ENCODE measurements around the gene B4GALT2. TPM values are rescaled to one million over a fixed set of nuclear protein-coding genes. Genes with fewer than 3 reads are reported as not detected.

B4GALT2 gene
- total and polyA plus RNA-seq, 2 of the 4 experiments (the other 2 are of a cell fraction) = 52.3 to 60.8 TPM

DNA sequence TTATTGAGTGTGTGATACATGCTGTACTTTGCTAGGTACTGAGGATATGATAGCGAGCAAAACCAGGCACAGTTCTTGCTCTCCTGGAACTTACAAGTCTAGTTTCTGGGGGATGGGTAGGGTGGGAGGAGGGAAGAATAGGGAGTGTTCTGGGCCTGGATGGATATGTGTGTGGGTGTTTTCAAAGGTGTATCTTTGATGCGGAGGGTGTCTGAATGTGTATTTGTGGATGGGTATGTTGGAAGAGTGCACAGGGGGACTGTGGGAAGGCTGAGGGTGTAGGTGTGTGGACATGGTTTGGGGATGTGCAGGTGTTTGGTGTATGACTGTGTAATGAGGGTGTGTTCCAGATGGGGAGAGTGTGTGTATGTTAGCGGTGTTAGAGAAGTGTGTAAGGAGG, 13.7 kb upstream of the B4GALT2 start:
- in situ Hi-C loops (cut with MboI; ENCODE audit: low sequenced_read_pairs) = loop anchor here (25.0 kb wide), 1 partner anchor 428 kb away; the partner anchor contains the start of gene PTPRF
- CTCF ChIA-PET = no interaction called here
- no peak overlapping the region for H2BK20ac ChIP-seq (ENCODE audit: low read depth, low read length)
- H4K5ac ChIP-seq (ENCODE audit: low read depth, low read length) = no peak overlapping the region
- no peak overlapping the region for H3K23ac ChIP-seq (ENCODE audit: low read depth, low read length)
- TF ChIP-seq RAD21 (IDR thresholded peaks at IDR 0.05; ENCODE audit: low read length) (no peak), FOS (IDR thresholded peaks at IDR 0.05; ENCODE audit: low read depth, low read length) (no peak), CHD1 (IDR thresholded peaks at IDR 0.05; ENCODE audit: low read depth, low read length) (no peak), RFX5 (IDR thresholded peaks at IDR 0.05; ENCODE audit: low read depth, low read length) (no peak), MAFK (IDR thresholded peaks at IDR 0.05; ENCODE audit: low read depth, low read length) (no peak), RCOR1 (IDR thresholded peaks at IDR 0.05; ENCODE audit: insufficient replicate concordance, low read length) (no peak), SMC3 (IDR thresholded peaks at IDR 0.05; ENCODE audit: low read depth, low read length) (no peak), CEBPB (IDR thresholded peaks at IDR 0.05; ENCODE audit: low read depth, low read length) (no peak), MXI1 (IDR thresholded peaks at IDR 0.05; ENCODE audit: borderline replicate concordance, low read depth, low read length) (no peak), BHLHE40 (IDR thresholded peaks at IDR 0.05; ENCODE audit: low read depth, low read length) (no peak)
- TF ChIP-seq, protein P1, sequence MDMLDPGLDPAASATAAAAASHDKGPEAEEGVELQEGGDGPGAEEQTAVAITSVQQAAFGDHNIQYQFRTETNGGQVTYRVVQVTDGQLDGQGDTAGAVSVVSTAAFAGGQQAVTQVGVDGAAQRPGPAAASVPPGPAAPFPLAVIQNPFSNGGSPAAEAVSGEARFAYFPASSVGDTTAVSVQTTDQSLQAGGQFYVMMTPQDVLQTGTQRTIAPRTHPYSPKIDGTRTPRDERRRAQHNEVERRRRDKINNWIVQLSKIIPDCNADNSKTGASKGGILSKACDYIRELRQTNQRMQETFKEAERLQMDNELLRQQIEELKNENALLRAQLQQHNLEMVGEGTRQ (IDR thresholded peaks at IDR 0.05; ENCODE audit: low read depth, low read length) = no peak
- TF ChIP-seq, protein P2, sequence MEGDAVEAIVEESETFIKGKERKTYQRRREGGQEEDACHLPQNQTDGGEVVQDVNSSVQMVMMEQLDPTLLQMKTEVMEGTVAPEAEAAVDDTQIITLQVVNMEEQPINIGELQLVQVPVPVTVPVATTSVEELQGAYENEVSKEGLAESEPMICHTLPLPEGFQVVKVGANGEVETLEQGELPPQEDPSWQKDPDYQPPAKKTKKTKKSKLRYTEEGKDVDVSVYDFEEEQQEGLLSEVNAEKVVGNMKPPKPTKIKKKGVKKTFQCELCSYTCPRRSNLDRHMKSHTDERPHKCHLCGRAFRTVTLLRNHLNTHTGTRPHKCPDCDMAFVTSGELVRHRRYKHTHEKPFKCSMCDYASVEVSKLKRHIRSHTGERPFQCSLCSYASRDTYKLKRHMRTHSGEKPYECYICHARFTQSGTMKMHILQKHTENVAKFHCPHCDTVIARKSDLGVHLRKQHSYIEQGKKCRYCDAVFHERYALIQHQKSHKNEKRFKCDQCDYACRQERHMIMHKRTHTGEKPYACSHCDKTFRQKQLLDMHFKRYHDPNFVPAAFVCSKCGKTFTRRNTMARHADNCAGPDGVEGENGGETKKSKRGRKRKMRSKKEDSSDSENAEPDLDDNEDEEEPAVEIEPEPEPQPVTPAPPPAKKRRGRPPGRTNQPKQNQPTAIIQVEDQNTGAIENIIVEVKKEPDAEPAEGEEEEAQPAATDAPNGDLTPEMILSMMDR (conservative IDR thresholded peaks at IDR 0.05; ENCODE audit: low read depth, low read length) = no peak
- H3K27ac ChIP-seq (ENCODE audit: insufficient read depth, low read length) = no peak overlapping the region
- no peak overlapping the region for H2BK5ac ChIP-seq (ENCODE audit: low read depth, low read length, poor library complexity, severe bottlenecking)
- no peaks in the 10 kb centered on the region for H3K27me3 ChIP-seq (ENCODE audit: control insufficient read depth, insufficient read depth, low read length)
- peaks cover 30% of the 10 kb centered on the region for H3K36me3 ChIP-seq (ENCODE audit: control insufficient read depth, insufficient read depth, low read length)
- BruUV-seq (replicated peaks) = no TSS peak
- no peak overlapping the region for H3K56ac ChIP-seq (ENCODE audit: extremely low read depth, insufficient read depth, low read length)
- H3K4me3 ChIP-seq (ENCODE audit: insufficient read depth, low read depth, low read length) = no peak overlapping the region
- no peak overlapping the region for H2AK9ac ChIP-seq (replicated peaks; ENCODE audit: low read depth, low read length, poor library complexity)
- H2BK15ac ChIP-seq (ENCODE audit: low read depth, low read length) = no peak overlapping the region
- ATAC-seq (ENCODE audit: low read depth) (no peak), DNase-seq (no peak)
- dilution Hi-C loops (cut with HindIII; ENCODE audit: low sequenced_read_pairs, unreplicated experiment) = no loop called here
- H4K20me1 ChIP-seq (ENCODE audit: insufficient read depth, low read length) = peaks cover 7% of the 10 kb centered on the region; the same call in 1 of the 2 replicates
- no peaks in the 10 kb centered on the region for H3K9me3 ChIP-seq (ENCODE audit: control insufficient read depth, insufficient read depth, low read length)
- POLR2A ChIA-PET (ENCODE audit: unreplicated experiment) = no interaction called here
- no peak overlapping the region for H4K8ac ChIP-seq (ENCODE audit: low read depth in 2 of 2, low read length in 2 of 2)
- peaks cover 4 to 6% of the 10 kb centered on the region in 2 experiments; a peak in 3 of 4 replicates for H3K79me1 ChIP-seq (ENCODE audit: low read depth in 1 of 2, low read length in 2 of 2)
- WGBS, 2 experiments (ENCODE audit: extremely low coverage in 2 of 2, insufficient read length in 1 of 2) = 93% methylated on average over 2 of the region's 3 CpGs; no CpG with 5 or more reads in 1 of the 2 experiments
- no peak overlapping the region for H2BK120ac ChIP-seq (ENCODE audit: low read depth, low read length)
- H3K4ac ChIP-seq (ENCODE audit: low read depth, low read length) = no peak overlapping the region
- no peak overlapping the region for H3K4me2 ChIP-seq (ENCODE audit: low read depth, low read length)
- no peak overlapping the region for H3K9ac ChIP-seq (ENCODE audit: low read depth, low read length)
- H3K9me1 ChIP-seq (ENCODE audit: insufficient read depth, low read length) = peaks cover 9% of the 10 kb centered on the region; the same call in 1 of the 2 replicates
- H3K14ac ChIP-seq (replicated peaks; ENCODE audit: low read depth, low read length) = no peak overlapping the region
- no peaks in the 10 kb centered on the region for H3K4me1 ChIP-seq (ENCODE audit: control insufficient read depth, insufficient read depth, low read length)
- H3K18ac ChIP-seq (ENCODE audit: low read depth, low read length) = no peak overlapping the region
- H2AK5ac ChIP-seq (ENCODE audit: low read depth, low read length) = no peak overlapping the region
- no peak overlapping the region for H4K91ac ChIP-seq (ENCODE audit: insufficient read depth, low read depth, low read length)
- no peak overlapping the region for H2AFZ ChIP-seq (replicated peaks; ENCODE audit: low read length, poor library complexity)
- intact Hi-C loops (cut with micrococcal nuclease) = no loop called here

All from IMR-90 (cell line).